ENCODE results near the gene RRAS2. TPM values are rescaled to one million over a fixed set of nuclear protein-coding genes. Genes with fewer than 3 reads are reported as not detected.

RRAS2 gene
- total and polyA plus RNA-seq, 2 experiments from 2014 or later, result 50.7 to 72.9 TPM

GRCh38 chr11:14312736-14313438 lies 46.1 kb downstream of the RRAS2 start:
- H3K9me2 ChIP-seq (replicated peaks; ENCODE audit: insufficient read depth), result no peaks in the 10 kb centered on the region
- no peaks in the 10 kb centered on the region for H3K9me3 ChIP-seq (ENCODE audit: low read depth)
- no peaks in the 10 kb centered on the region for H3K36me3 ChIP-seq (replicated peaks; ENCODE audit: insufficient read depth, low read depth)
- DNase-seq (ENCODE audit: low spot score), result no peak
- peaks cover 32% of the 10 kb centered on the region for H3K4me1 ChIP-seq (ENCODE audit: insufficient read depth)
- H3K4me3 ChIP-seq, result no peak overlapping the region
- WGBS (ENCODE audit: low lambda C conversion rate, missing lambda C conversion rate), result 62% methylated on average over 4 of the region's 4 CpGs
- no peaks in the 10 kb centered on the region for H3K27me3 ChIP-seq
- H4K20me1 ChIP-seq (ENCODE audit: insufficient read depth, poor library complexity, severe bottlenecking), result peaks cover 10% of the 10 kb centered on the region
- TF ChIP-seq, protein P1, sequence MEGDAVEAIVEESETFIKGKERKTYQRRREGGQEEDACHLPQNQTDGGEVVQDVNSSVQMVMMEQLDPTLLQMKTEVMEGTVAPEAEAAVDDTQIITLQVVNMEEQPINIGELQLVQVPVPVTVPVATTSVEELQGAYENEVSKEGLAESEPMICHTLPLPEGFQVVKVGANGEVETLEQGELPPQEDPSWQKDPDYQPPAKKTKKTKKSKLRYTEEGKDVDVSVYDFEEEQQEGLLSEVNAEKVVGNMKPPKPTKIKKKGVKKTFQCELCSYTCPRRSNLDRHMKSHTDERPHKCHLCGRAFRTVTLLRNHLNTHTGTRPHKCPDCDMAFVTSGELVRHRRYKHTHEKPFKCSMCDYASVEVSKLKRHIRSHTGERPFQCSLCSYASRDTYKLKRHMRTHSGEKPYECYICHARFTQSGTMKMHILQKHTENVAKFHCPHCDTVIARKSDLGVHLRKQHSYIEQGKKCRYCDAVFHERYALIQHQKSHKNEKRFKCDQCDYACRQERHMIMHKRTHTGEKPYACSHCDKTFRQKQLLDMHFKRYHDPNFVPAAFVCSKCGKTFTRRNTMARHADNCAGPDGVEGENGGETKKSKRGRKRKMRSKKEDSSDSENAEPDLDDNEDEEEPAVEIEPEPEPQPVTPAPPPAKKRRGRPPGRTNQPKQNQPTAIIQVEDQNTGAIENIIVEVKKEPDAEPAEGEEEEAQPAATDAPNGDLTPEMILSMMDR (IDR thresholded peaks at IDR 0.05; ENCODE audit: poor library complexity), result no peak
- TF ChIP-seq EZH2phosphoT487 (IDR thresholded peaks at IDR 0.05; ENCODE audit: low read depth, severe bottlenecking, unreplicated experiment) (no peak), EZH2 (IDR thresholded peaks at IDR 0.05; ENCODE audit: borderline replicate concordance) (no peak)
- H3K4me2 ChIP-seq, result peak overlapping the region; percentile 19
- H2AFZ ChIP-seq, result no peak overlapping the region
- H3K27ac ChIP-seq, result no peak overlapping the region
- peaks cover 84% of the 10 kb centered on the region for H3K79me2 ChIP-seq

DNA sequence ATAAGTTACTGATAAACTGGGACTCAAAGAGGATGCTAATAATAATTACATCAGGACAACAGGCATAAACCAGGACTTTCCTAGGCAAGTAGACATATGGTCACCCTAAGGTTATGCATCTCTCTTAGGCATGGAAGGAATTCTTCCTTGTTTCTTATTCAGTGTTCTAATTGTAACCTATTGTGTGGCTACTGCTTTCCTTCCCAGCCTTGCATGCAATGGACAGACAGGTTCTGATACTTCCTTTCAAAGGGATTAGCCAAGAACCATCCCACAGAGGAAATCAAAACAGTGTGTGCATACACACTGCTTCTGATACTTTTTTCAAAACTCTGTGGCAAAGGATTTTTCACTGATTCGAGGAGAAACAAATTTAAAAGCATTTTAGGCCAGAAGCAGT lies 48.3 kb downstream of the RRAS2 start:
- no peaks in the 10 kb centered on the region for H3K36me3 ChIP-seq (replicated peaks; ENCODE audit: insufficient read depth, low read depth)
- H4K20me1 ChIP-seq (ENCODE audit: insufficient read depth, poor library complexity, severe bottlenecking), result peaks cover 15% of the 10 kb centered on the region
- no peak for DNase-seq (ENCODE audit: low spot score)
- WGBS (ENCODE audit: low lambda C conversion rate, missing lambda C conversion rate), result 65% methylated on average over 1 of the region's 1 CpG
- H3K27me3 ChIP-seq, result no peaks in the 10 kb centered on the region
- no peaks in the 10 kb centered on the region for H3K9me3 ChIP-seq (ENCODE audit: low read depth)
- H3K4me1 ChIP-seq (ENCODE audit: insufficient read depth), result peaks cover 32% of the 10 kb centered on the region
- no peak overlapping the region for H3K4me2 ChIP-seq
- TF ChIP-seq, protein P1 (IDR thresholded peaks at IDR 0.05; ENCODE audit: poor library complexity), result no peak
- TF ChIP-seq EZH2 (IDR thresholded peaks at IDR 0.05; ENCODE audit: borderline replicate concordance) (no peak), EZH2phosphoT487 (IDR thresholded peaks at IDR 0.05; ENCODE audit: low read depth, severe bottlenecking, unreplicated experiment) (no peak)
- H3K9me2 ChIP-seq (replicated peaks; ENCODE audit: insufficient read depth), result no peaks in the 10 kb centered on the region
- no peak overlapping the region for H2AFZ ChIP-seq
- H3K27ac ChIP-seq, result peak overlapping the region; percentile 30
- H3K79me2 ChIP-seq, result peaks cover 83% of the 10 kb centered on the region
- no peak overlapping the region for H3K4me3 ChIP-seq

DNA sequence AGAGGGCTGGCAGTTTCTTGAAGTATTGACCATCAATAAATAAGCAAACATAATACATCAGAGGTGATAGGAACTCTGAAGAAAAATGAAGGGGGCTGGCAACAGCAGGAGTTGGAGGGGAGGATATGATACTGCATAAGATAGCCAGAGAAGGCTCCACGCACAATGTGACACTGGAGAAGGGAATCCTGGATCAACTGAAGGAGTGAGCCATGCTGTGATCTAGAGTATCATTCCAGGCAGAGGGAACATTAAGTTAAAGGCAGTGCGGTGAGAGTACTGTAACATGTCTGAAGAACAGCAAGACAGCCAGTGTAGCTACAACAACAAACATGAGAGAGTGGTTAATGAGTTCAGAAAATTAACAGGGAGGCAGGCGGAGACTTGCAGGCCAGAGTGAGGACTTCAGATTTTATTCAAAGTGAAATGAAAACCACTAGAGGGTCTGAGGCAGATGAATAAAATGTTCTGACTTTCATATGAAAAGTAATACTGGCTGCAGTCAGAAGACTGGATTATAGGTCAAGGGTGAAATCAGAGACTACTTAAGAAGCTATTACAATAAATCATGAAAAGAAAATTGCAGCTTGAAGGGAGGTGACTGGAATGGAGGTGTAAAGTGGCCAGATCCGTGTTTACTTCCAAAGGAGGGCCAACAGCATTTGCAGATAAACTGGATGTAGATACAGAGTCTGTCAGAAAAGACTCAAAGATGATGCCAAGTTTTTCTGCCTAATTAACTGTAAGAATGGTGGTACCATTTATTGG lies 49.4 kb downstream of the RRAS2 start:
- peak overlapping the region; percentile 44 for H3K27ac ChIP-seq
- no peak overlapping the region for H3K4me3 ChIP-seq
- TF ChIP-seq EZH2phosphoT487 (IDR thresholded peaks at IDR 0.05; ENCODE audit: low read depth, severe bottlenecking, unreplicated experiment), result no peak
- no peak for TF ChIP-seq EZH2 (IDR thresholded peaks at IDR 0.05; ENCODE audit: borderline replicate concordance)
- TF ChIP-seq, protein P1 (IDR thresholded peaks at IDR 0.05; ENCODE audit: poor library complexity), result no peak
- no peak for DNase-seq (ENCODE audit: low spot score)
- H3K27me3 ChIP-seq, result no peaks in the 10 kb centered on the region
- H4K20me1 ChIP-seq (ENCODE audit: insufficient read depth, poor library complexity, severe bottlenecking), result peaks cover 15% of the 10 kb centered on the region
- no peak overlapping the region for H2AFZ ChIP-seq
- H3K4me2 ChIP-seq, result peak overlapping the region; percentile 34
- WGBS (ENCODE audit: low lambda C conversion rate, missing lambda C conversion rate), result 77% methylated on average over 4 of the region's 4 CpGs
- H3K9me2 ChIP-seq (replicated peaks; ENCODE audit: insufficient read depth), result no peaks in the 10 kb centered on the region
- H3K4me1 ChIP-seq (ENCODE audit: insufficient read depth), result peaks cover 32% of the 10 kb centered on the region
- no peaks in the 10 kb centered on the region for H3K9me3 ChIP-seq (ENCODE audit: low read depth)
- H3K36me3 ChIP-seq (replicated peaks; ENCODE audit: insufficient read depth, low read depth), result no peaks in the 10 kb centered on the region
- H3K79me2 ChIP-seq, result peaks cover 83% of the 10 kb centered on the region

Measured in hepatocyte (in vitro differentiated cells).